Calu3 (cell line): ENCODE results near the gene RPS16. TPM values are rescaled to one million over a fixed set of nuclear protein-coding genes. Genes with fewer than 3 reads are reported as not detected.

Experiments used
- BruUV-seq: library from RNA; stranded (reverse); fragments of 400-500 nt; replicated peaks from 2 replicates; lab custom pipeline; 2021; lab: Mats Ljungman, UMichigan
- CTCF ChIA-PET: fragments of 300-600 bp; sonication (Branson Sonifier 250); formaldehyde crosslinking; loops from one replicate; lab custom pipeline; 2022; ENCODE audit warnings: antibody characterized with exemption; lab: Charles Lee
- DNase-seq: peaks from one replicate; pipeline ENCODE4 v3.0.0; 2022
- H3K27ac Mint-ChIP-seq: one replicate; pipeline ENCODE4 v1.8.0; 2022; ENCODE audit warnings: mixed read lengths; ENCODE audit not compliant: unreplicated experiment
- H3K27me3 Mint-ChIP-seq: one replicate; pipeline ENCODE4 v1.8.0; 2022; ENCODE audit warnings: mixed read lengths; ENCODE audit not compliant: unreplicated experiment
- H3K36me3 Mint-ChIP-seq: one replicate; pipeline ENCODE4 v1.8.0; 2022; ENCODE audit warnings: mild to moderate bottlenecking, moderate library complexity, mixed read lengths; ENCODE audit not compliant: insufficient read depth, unreplicated experiment
- H3K4me1 Mint-ChIP-seq: one replicate; pipeline ENCODE4 v1.8.0; 2022; ENCODE audit warnings: mild to moderate bottlenecking, low read depth, mixed read lengths; ENCODE audit not compliant: unreplicated experiment
- H3K4me3 Mint-ChIP-seq: one replicate; pipeline ENCODE4 v1.8.0; 2022; ENCODE audit warnings: mild to moderate bottlenecking, low read depth, moderate library complexity, mixed read lengths; ENCODE audit not compliant: unreplicated experiment
- H3K9me3 Mint-ChIP-seq: one replicate; pipeline ENCODE4 v1.8.0; 2022; ENCODE audit warnings: low read depth, mixed read lengths; ENCODE audit not compliant: unreplicated experiment
- intact Hi-C: fragments of 100-400 bp; cut with micrococcal nuclease; formaldehyde crosslinking; loops from one replicate; pipeline ENCODE4 v1.10.0; 2022; ENCODE audit not compliant: unreplicated experiment
- total RNA-seq: library from RNA; stranded (reverse); gene quantifications from 2 replicates; pipeline ENCODE4 v1.2.3, GENCODE V29; 2022
- TF ChIP-seq, protein P1 (sequence below): fragments of 200-600 bp; IDR thresholded peaks from one replicate; pipeline ENCODE4 v1.8.0; 2022; ENCODE audit warnings: antibody characterized with exemption; ENCODE audit not compliant: unreplicated experiment

Gene RPS16
- total RNA-seq, 1 experiment from 2014 or later: 1,929 TPM

GRCh38 chr19:39413911-39414608, 21.7 kb downstream of the RPS16 start:
- BruUV-seq: no TSS peak
- TF ChIP-seq, protein P1, sequence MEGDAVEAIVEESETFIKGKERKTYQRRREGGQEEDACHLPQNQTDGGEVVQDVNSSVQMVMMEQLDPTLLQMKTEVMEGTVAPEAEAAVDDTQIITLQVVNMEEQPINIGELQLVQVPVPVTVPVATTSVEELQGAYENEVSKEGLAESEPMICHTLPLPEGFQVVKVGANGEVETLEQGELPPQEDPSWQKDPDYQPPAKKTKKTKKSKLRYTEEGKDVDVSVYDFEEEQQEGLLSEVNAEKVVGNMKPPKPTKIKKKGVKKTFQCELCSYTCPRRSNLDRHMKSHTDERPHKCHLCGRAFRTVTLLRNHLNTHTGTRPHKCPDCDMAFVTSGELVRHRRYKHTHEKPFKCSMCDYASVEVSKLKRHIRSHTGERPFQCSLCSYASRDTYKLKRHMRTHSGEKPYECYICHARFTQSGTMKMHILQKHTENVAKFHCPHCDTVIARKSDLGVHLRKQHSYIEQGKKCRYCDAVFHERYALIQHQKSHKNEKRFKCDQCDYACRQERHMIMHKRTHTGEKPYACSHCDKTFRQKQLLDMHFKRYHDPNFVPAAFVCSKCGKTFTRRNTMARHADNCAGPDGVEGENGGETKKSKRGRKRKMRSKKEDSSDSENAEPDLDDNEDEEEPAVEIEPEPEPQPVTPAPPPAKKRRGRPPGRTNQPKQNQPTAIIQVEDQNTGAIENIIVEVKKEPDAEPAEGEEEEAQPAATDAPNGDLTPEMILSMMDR: peak; percentile 23
- intact Hi-C loops: loop anchor here (2.0 to 5.0 kb wide), 2 partner anchors 17 to 292 kb away; no protein-coding TSS in a partner anchor

DNA sequence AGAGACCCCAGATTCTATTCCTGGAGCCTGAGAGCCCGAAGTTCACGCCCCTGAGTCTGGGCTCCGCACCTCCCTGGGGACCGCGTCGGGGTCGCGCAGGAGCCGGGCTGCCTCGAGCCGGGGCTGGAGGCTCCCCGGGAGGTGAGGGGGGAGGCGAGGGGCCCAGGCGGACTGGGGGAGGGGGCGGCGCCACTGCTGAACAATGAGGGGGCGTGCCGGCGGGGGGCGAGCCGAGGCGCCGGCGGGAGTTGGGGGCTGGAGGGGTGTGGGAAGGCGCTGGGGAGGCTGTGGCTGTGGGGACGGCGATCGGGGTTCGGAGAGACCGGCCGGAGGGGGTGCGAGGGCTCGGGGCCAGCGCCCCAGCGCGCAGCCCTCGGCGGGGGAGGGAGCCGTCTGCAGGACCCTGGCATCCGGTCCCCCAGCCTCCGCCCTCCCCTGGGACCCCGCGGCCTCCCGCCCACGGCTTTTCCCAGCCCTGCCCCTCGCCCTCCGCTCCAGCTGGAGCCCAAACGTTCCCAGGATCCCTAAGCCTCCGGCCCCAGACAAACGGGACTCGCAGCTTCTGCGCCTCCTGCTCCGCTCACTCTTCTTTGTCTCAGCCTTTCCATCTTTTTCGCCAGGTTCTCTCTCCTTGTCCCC, 22.4 kb downstream of the RPS16 start:
- TF ChIP-seq, protein P1: no peak
- peak overlapping the region; percentile 77 for H3K4me3 Mint-ChIP-seq
- H3K4me1 Mint-ChIP-seq: peaks cover 40% of the 10 kb centered on the region
- peak overlapping the region; percentile 64 for H3K27ac Mint-ChIP-seq
- H3K27me3 Mint-ChIP-seq: no peaks in the 10 kb centered on the region
- CTCF ChIA-PET: interaction anchor here (0.6 to 1.7 kb wide), 4 partner anchors 12 to 22 kb away, joined by 3 to 5 read pairs (median 4); no protein-coding TSS in a partner anchor
- peak; percentile 58 for DNase-seq
- peaks cover 68% of the 10 kb centered on the region for H3K36me3 Mint-ChIP-seq
- BruUV-seq: no TSS peak
- intact Hi-C loops: loop anchor here (2.0 to 5.0 kb wide), 2 partner anchors 17 to 291 kb away; no protein-coding TSS in a partner anchor
- no peaks in the 10 kb centered on the region for H3K9me3 Mint-ChIP-seq

More at GRCh38 chr19:39413911-39414608, 21.7 kb downstream of the RPS16 start:
- Mint-ChIP-seq H3K4me3 (peak overlapping the region; percentile 77), H3K27me3 (no peaks in the 10 kb centered on the region), H3K4me1 (peaks cover 33% of the 10 kb centered on the region), H3K36me3 (peaks cover 66% of the 10 kb centered on the region), H3K9me3 (no peaks in the 10 kb centered on the region), H3K27ac (peak overlapping the region; percentile 64)
- CTCF ChIA-PET: interaction anchor here (0.6 to 1.7 kb wide), 6 partner anchors 12 to 67 kb away, joined by 3 to 9 read pairs (median 4); partner anchors contain the start of gene TIMM50
- DNase-seq: peak; percentile 60

DNA sequence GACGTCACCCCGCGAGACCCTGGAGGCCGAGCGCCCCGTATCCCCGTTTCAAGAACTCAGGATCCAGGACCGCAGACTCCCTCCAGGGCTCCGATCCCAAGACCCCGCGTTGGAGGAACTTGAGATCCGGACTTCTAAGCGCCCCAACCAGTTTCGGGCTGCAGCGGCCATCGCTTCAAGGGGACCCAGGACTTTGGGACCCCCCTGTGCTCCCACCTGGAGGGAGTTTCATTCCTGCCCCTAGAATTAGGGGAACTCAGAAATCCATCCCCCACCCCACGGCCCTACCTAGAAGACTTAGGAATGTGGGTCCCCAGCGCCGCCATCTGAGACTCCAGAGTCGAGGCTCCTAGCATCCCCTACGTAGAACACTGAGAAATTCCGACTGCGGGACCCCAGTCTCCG, 22.9 kb downstream of the RPS16 start:
- TF ChIP-seq, protein P1: no peak
- DNase-seq: no peak
- peaks cover 71% of the 10 kb centered on the region for H3K36me3 Mint-ChIP-seq
- no peaks in the 10 kb centered on the region for H3K9me3 Mint-ChIP-seq
- peak overlapping the region; percentile 94 for H3K27ac Mint-ChIP-seq
- no TSS peak for BruUV-seq
- intact Hi-C loops: loop anchor here (2.0 to 5.0 kb wide), 2 partner anchors 18 to 291 kb away; no protein-coding TSS in a partner anchor
- H3K4me3 Mint-ChIP-seq: peak overlapping the region; percentile 77
- H3K4me1 Mint-ChIP-seq: peaks cover 45% of the 10 kb centered on the region
- CTCF ChIA-PET: interaction anchor here (1.0 to 2.3 kb wide), 2 partner anchors 15 kb away, joined by 5 to 52 read pairs; no protein-coding TSS in a partner anchor
- no peaks in the 10 kb centered on the region for H3K27me3 Mint-ChIP-seq

- intact Hi-C loops: loop anchor here (2.0 to 5.0 kb wide), 2 partner anchors 19 to 290 kb away; no protein-coding TSS in a partner anchor
- no TSS peak for BruUV-seq
- CTCF ChIA-PET: interaction anchor here (0.7 to 2.3 kb wide), 3 partner anchors 9 to 15 kb away, joined by 3 to 52 read pairs (median 10); no protein-coding TSS in a partner anchor
- peaks cover 71% of the 10 kb centered on the region for H3K36me3 Mint-ChIP-seq
- no peaks in the 10 kb centered on the region for H3K27me3 Mint-ChIP-seq
- peak; percentile 99 for DNase-seq
- peak within 1 kb of the TSS; percentile 77 for H3K4me3 Mint-ChIP-seq
- H3K4me1 Mint-ChIP-seq: peaks cover 45% of the 10 kb centered on the region
- TF ChIP-seq, protein P1: peak; percentile 93
- no peaks in the 10 kb centered on the region for H3K9me3 Mint-ChIP-seq
- peak within 1 kb of the TSS; percentile 94 for H3K27ac Mint-ChIP-seq
Measured at GRCh38 chr19:39412100-39412866, 23.5 kb downstream of the RPS16 start, which contains the start of gene PLEKHG2. Gene PLEKHG2 (plus strand): TSS chr19:39412669. CDS start chr19:39414087, 1,418 bp downstream.
